ENCODE data around the gene GPRIN1. TPM values are rescaled to one million over a fixed set of nuclear protein-coding genes. Genes with fewer than 3 reads are reported as not detected.

The GPRIN1 gene
- polyA plus RNA-seq, 1 of the 3 experiments (the other 2 are of a cell fraction), result 6.6 TPM

GRCh38 chr5:176561259-176561658 lies 48.7 kb downstream of the GPRIN1 start:
- Histone ChIP-seq H3K4me2 (no peak overlapping the region), H3K9me3 (no peaks in the 10 kb centered on the region), H3K27me3 (ENCODE audit: insufficient read depth) (no peaks in the 10 kb centered on the region), H3K9me2 (no peaks in the 10 kb centered on the region), H3K4me1 (ENCODE audit: control insufficient read depth in 1 of 2, insufficient read depth in 2 of 2, low read depth in 1 of 2, low read length in 1 of 2) (no peaks in the 10 kb centered on the region), H4K20me1 (ENCODE audit: insufficient read depth) (no peaks in the 10 kb centered on the region), H2AFZ (ENCODE audit: low read depth) (no peak overlapping the region), H3K4me3 (ENCODE audit: low read depth in 2 of 2, low read length in 1 of 2) (no peak overlapping the region), H3K79me2 (ENCODE audit: insufficient read depth) (no peaks in the 10 kb centered on the region), H3F3A (replicated peaks; ENCODE audit: insufficient read depth) (no peaks in the 10 kb centered on the region), H3K27ac (ENCODE audit: low read depth in 2 of 2, low read length in 1 of 2) (no peak overlapping the region), H3K36me3 (replicated peaks in 1 of 2; ENCODE audit: control insufficient read depth in 1 of 2, insufficient read depth in 2 of 2, low read length in 1 of 2) (no peaks in the 10 kb centered on the region), H3K9ac (no peak overlapping the region)
- ChIA-PET CTCF (no interaction called here), POLR2A (no interaction called here)
- DNase-seq, result no peak
- 73% methylated on average over 2 of the region's 3 CpGs for WGBS (ENCODE audit: low lambda C conversion rate)
- TF ChIP-seq EZH2phosphoT487 (IDR thresholded peaks at IDR 0.05; ENCODE audit: borderline replicate concordance, low read depth), result no peak
- TF ChIP-seq SMC3 (IDR thresholded peaks at IDR 0.05; ENCODE audit: low read depth, low read length), result no peak
- TF ChIP-seq RXRA (IDR thresholded peaks at IDR 0.05; ENCODE audit: borderline replicate concordance, low read depth), result no peak
- TF ChIP-seq MXI1 (IDR thresholded peaks at IDR 0.05; ENCODE audit: low read depth, low read length), result no peak
- no peak for TF ChIP-seq USF2 (IDR thresholded peaks at IDR 0.05; ENCODE audit: borderline replicate concordance, low read depth, low read length)
- no peak for TF ChIP-seq RCOR1 (IDR thresholded peaks at IDR 0.05; ENCODE audit: low read length)
- no peak for TF ChIP-seq GATA2 (CRISPR knock-in tag; IDR thresholded peaks at IDR 0.05)
- no peak for TF ChIP-seq NRF1 (IDR thresholded peaks at IDR 0.05; ENCODE audit: low read depth, low read length)
- TF ChIP-seq CHD2 (IDR thresholded peaks at IDR 0.05; ENCODE audit: low read length, partially characterized antibody), result no peak

GRCh38 chr5:176560364-176560763 lies 49.6 kb downstream of the GPRIN1 start:
- H3K79me2 ChIP-seq (ENCODE audit: insufficient read depth), result no peaks in the 10 kb centered on the region
- ChIA-PET POLR2A (no interaction called here), CTCF (no interaction called here)
- H3F3A ChIP-seq (replicated peaks; ENCODE audit: insufficient read depth), result no peaks in the 10 kb centered on the region
- no peaks in the 10 kb centered on the region for H3K9me2 ChIP-seq
- H3K9ac ChIP-seq, result no peak overlapping the region
- no peak overlapping the region for H3K27ac ChIP-seq (ENCODE audit: low read depth in 2 of 2, low read length in 1 of 2)
- H4K20me1 ChIP-seq (ENCODE audit: insufficient read depth), result no peaks in the 10 kb centered on the region
- no peaks in the 10 kb centered on the region for H3K27me3 ChIP-seq (ENCODE audit: insufficient read depth)
- no peak overlapping the region for H3K4me3 ChIP-seq (ENCODE audit: low read depth in 2 of 2, low read length in 1 of 2)
- H2AFZ ChIP-seq (ENCODE audit: low read depth), result no peak overlapping the region
- DNase-seq, result no peak
- H3K4me1 ChIP-seq (ENCODE audit: control insufficient read depth in 1 of 2, insufficient read depth in 2 of 2, low read depth in 1 of 2, low read length in 1 of 2), result no peaks in the 10 kb centered on the region
- TF ChIP-seq YY1 (IDR thresholded peaks at IDR 0.05; ENCODE audit: low read depth) (no peak), CTCF (IDR thresholded peaks at IDR 0.05) (no peak), GATA2 (CRISPR knock-in tag; IDR thresholded peaks at IDR 0.05) (no peak), TEAD4 (IDR thresholded peaks at IDR 0.05; ENCODE audit: borderline replicate concordance, insufficient read depth) (no peak), TAF1 (IDR thresholded peaks at IDR 0.05; ENCODE audit: borderline replicate concordance, low read depth, low read length) (no peak), FOSL2 (IDR thresholded peaks at IDR 0.05; ENCODE audit: borderline replicate concordance, low read depth) (no peak), POLR2AphosphoS5 (IDR thresholded peaks at IDR 0.05; ENCODE audit: low read depth, low read length) (no peak), TCF12 (IDR thresholded peaks at IDR 0.05) (no peak), SIN3A (IDR thresholded peaks at IDR 0.05; ENCODE audit: borderline replicate concordance, low read depth, low read length) (no peak), SMC3 (IDR thresholded peaks at IDR 0.05; ENCODE audit: low read depth, low read length) (no peak), MXI1 (IDR thresholded peaks at IDR 0.05; ENCODE audit: low read depth, low read length) (no peak), JUND (IDR thresholded peaks at IDR 0.05) (no peak)
- TF ChIP-seq, protein P1, sequence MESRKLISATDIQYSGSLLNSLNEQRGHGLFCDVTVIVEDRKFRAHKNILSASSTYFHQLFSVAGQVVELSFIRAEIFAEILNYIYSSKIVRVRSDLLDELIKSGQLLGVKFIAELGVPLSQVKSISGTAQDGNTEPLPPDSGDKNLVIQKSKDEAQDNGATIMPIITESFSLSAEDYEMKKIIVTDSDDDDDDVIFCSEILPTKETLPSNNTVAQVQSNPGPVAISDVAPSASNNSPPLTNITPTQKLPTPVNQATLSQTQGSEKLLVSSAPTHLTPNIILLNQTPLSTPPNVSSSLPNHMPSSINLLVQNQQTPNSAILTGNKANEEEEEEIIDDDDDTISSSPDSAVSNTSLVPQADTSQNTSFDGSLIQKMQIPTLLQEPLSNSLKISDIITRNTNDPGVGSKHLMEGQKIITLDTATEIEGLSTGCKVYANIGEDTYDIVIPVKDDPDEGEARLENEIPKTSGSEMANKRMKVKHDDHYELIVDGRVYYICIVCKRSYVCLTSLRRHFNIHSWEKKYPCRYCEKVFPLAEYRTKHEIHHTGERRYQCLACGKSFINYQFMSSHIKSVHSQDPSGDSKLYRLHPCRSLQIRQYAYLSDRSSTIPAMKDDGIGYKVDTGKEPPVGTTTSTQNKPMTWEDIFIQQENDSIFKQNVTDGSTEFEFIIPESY (IDR thresholded peaks at IDR 0.05; ENCODE audit: borderline replicate concordance, low read depth), result no peak
- TF ChIP-seq, protein P2, sequence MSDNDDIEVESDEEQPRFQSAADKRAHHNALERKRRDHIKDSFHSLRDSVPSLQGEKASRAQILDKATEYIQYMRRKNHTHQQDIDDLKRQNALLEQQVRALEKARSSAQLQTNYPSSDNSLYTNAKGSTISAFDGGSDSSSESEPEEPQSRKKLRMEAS (IDR thresholded peaks at IDR 0.05; ENCODE audit: low read depth), result no peak
- 70% methylated on average over 8 of the region's 8 CpGs for WGBS (ENCODE audit: low lambda C conversion rate)
- no peaks in the 10 kb centered on the region for H3K36me3 ChIP-seq (replicated peaks in 1 of 2; ENCODE audit: control insufficient read depth in 1 of 2, insufficient read depth in 2 of 2, low read length in 1 of 2)
- no peak overlapping the region for H3K4me2 ChIP-seq
- no peaks in the 10 kb centered on the region for H3K9me3 ChIP-seq
